OCI-LY1 (cell line): ENCODE data around the gene FLII.

Experiments used
- EZH2 ChIP-seq: fragments of 200-600 bp; sonication (generic), shearing (Covaris generic); IDR thresholded peaks from 2 replicates; pipeline ENCODE4 v1.8.0; 2017; ENCODE audit warnings: borderline replicate concordance, mixed run types, mild to moderate bottlenecking, antibody characterized with exemption, low read length, moderate library complexity, mixed read lengths
- TF ChIP-seq, protein P1 (sequence below): fragments of 200-600 bp; sonication (generic), shearing (Covaris generic); IDR thresholded peaks from 2 replicates; pipeline ENCODE4 v1.5.1; 2017; ENCODE audit warnings: mild to moderate bottlenecking, antibody characterized with exemption, low read length, moderate library complexity, mixed read lengths

DNA sequence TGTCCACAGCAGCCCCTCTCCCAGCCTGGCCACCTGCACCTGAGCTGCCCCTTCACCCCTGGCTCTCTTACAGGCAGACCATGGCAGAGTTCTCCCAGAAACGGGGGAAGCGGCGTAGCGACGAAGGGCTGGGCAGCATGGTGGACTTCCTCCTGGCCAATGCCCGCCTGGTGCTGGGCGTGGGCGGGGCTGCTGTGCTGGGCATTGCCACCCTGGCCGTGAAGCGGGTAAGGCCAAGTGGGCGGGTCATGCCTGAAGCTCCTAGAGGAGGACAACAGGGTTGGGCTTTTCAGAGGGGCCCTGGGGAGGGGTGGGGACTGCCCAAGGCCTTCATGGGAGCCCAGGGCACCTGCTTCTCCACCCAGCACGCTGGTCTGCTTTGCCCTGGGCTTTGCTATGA is 4.1 kb upstream of the FLII start:
- TF ChIP-seq, protein P1, sequence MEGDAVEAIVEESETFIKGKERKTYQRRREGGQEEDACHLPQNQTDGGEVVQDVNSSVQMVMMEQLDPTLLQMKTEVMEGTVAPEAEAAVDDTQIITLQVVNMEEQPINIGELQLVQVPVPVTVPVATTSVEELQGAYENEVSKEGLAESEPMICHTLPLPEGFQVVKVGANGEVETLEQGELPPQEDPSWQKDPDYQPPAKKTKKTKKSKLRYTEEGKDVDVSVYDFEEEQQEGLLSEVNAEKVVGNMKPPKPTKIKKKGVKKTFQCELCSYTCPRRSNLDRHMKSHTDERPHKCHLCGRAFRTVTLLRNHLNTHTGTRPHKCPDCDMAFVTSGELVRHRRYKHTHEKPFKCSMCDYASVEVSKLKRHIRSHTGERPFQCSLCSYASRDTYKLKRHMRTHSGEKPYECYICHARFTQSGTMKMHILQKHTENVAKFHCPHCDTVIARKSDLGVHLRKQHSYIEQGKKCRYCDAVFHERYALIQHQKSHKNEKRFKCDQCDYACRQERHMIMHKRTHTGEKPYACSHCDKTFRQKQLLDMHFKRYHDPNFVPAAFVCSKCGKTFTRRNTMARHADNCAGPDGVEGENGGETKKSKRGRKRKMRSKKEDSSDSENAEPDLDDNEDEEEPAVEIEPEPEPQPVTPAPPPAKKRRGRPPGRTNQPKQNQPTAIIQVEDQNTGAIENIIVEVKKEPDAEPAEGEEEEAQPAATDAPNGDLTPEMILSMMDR: no peak
- TF ChIP-seq EZH2: no peak
